ENCODE measurements around the gene DCANP1.

DNA sequence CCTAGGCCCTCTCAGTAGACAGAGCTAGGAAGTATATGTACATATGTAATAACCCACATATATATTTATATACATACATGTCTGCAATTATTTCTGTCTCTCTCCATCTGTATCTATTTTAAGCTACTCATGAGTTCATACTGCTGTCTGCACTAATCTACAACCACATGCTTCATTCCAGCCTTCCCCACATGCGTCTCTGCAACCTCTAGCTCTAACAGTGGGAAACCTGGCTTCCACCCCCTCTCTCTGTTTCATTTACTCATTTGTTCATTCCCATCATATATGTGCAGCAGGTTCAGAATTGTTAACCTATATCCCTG, 23.3 kb downstream of the DCANP1 start:
- TF ChIP-seq, protein P1, sequence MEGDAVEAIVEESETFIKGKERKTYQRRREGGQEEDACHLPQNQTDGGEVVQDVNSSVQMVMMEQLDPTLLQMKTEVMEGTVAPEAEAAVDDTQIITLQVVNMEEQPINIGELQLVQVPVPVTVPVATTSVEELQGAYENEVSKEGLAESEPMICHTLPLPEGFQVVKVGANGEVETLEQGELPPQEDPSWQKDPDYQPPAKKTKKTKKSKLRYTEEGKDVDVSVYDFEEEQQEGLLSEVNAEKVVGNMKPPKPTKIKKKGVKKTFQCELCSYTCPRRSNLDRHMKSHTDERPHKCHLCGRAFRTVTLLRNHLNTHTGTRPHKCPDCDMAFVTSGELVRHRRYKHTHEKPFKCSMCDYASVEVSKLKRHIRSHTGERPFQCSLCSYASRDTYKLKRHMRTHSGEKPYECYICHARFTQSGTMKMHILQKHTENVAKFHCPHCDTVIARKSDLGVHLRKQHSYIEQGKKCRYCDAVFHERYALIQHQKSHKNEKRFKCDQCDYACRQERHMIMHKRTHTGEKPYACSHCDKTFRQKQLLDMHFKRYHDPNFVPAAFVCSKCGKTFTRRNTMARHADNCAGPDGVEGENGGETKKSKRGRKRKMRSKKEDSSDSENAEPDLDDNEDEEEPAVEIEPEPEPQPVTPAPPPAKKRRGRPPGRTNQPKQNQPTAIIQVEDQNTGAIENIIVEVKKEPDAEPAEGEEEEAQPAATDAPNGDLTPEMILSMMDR (IDR thresholded peaks at IDR 0.05 in 8 of 11, conservative IDR thresholded peaks at IDR 0.05 in 3 of 11): no peak
- TF ChIP-seq POLR2A (IDR thresholded peaks at IDR 0.05) (no peak), POLR2AphosphoS5 (IDR thresholded peaks at IDR 0.05) (no peak)
